Tibial nerve (tissue), 4 donors: ENCODE data around the gene UMAD1.

Experiments used
- EP300 ChIP-seq, 2 donors: sonication (generic); formaldehyde crosslinking; IDR thresholded peaks; one replicate each; pipeline ENCODE4 v1.6.1; 2017; ENCODE audit warnings: antibody characterized with exemption in 2 of 2, mild to moderate bottlenecking in 1 of 2
- TF ChIP-seq, protein P1 (sequence below), 5 experiments: fragments of 200-600 bp in 3 of 5; fragments of 450-650 bp in 2 of 5; sonication (generic) in 3 of 5; IDR thresholded peaks; one replicate each; pipeline ENCODE4 v1.5.1; 2016 to 2019; ENCODE audit warnings: antibody characterized with exemption in 5 of 5, mild to moderate bottlenecking in 3 of 5, moderate library complexity in 2 of 5

DNA sequence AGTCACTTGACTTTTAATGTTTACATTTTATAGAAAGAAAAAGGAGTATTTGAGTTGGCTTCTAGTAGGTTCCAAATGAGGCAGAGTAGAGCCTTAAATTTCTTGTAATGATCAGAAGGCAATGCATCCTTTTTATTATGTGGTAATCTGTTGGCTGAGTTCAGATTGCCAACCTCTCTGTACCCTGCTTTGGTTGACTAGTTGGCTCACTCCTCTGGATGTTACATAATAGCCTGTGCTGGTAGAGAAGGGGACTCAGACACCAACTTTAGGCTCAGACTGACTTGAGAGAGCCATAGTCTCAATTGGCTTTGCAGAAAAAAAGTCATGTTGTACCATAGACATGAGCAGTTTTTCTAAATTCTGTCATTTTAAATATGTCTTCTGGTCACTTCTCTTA lies 281.3 kb downstream of the UMAD1 start:
- TF ChIP-seq, protein P1, sequence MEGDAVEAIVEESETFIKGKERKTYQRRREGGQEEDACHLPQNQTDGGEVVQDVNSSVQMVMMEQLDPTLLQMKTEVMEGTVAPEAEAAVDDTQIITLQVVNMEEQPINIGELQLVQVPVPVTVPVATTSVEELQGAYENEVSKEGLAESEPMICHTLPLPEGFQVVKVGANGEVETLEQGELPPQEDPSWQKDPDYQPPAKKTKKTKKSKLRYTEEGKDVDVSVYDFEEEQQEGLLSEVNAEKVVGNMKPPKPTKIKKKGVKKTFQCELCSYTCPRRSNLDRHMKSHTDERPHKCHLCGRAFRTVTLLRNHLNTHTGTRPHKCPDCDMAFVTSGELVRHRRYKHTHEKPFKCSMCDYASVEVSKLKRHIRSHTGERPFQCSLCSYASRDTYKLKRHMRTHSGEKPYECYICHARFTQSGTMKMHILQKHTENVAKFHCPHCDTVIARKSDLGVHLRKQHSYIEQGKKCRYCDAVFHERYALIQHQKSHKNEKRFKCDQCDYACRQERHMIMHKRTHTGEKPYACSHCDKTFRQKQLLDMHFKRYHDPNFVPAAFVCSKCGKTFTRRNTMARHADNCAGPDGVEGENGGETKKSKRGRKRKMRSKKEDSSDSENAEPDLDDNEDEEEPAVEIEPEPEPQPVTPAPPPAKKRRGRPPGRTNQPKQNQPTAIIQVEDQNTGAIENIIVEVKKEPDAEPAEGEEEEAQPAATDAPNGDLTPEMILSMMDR (IDR thresholded peaks at IDR 0.05) = no peak
- TF ChIP-seq EP300 (IDR thresholded peaks at IDR 0.05) = no peak
